Urinary bladder (tissue), 4 donors: ENCODE results near the gene CFAP299. TPM values are rescaled to one million over a fixed set of nuclear protein-coding genes. Genes with fewer than 3 reads are reported as not detected.

Experiments
- DNase-seq: peaks from one replicate; pipeline ENCODE4 v3.0.0-alpha.2; 2015; ENCODE audit errors: extremely low spot score
- H3K27ac ChIP-seq: one replicate; pipeline ENCODE4 v1.5.1; 2013; ENCODE audit warnings: low read depth, mild to moderate bottlenecking, moderate library complexity
- H3K36me3 ChIP-seq: one replicate; pipeline ENCODE4 v1.6.1; 2013; ENCODE audit warnings: mild to moderate bottlenecking, moderate library complexity; ENCODE audit not compliant: insufficient read depth
- H3K4me1 ChIP-seq: one replicate; pipeline ENCODE4 v1.6.1; 2013; ENCODE audit warnings: mild to moderate bottlenecking, moderate library complexity; ENCODE audit not compliant: insufficient read depth
- H3K4me3 ChIP-seq: one replicate; pipeline ENCODE4 v1.5.1; 2013; ENCODE audit warnings: low read depth, low read length
- WGBS: extraction: QIAGEN DNeasy Blood & Tissue Kit; methylation state at CpG from one replicate; pipeline ENCODE4 v1.1.7; 2013; 5-methylcytosine and 5-hydroxymethylcytosine counted together
- polyA plus RNA-seq: library from polyadenylated mRNA; stranded (reverse); fragments of 200-250 nt; gene quantifications from one replicate; pipeline ENCODE4 v1.2.3, GENCODE V29; 2013
- total RNA-seq: library from RNA; depleted of rRNA; stranded (reverse); fragments of >200 nt; gene quantifications from one replicate; pipeline ENCODE4 v1.2.3, GENCODE V29; 2014
- donor health status: healthy with polysubstance abuse.
- donor health status: healthy.

Gene CFAP299
- total and polyA plus RNA-seq, 2 donors, result not detected

DNA sequence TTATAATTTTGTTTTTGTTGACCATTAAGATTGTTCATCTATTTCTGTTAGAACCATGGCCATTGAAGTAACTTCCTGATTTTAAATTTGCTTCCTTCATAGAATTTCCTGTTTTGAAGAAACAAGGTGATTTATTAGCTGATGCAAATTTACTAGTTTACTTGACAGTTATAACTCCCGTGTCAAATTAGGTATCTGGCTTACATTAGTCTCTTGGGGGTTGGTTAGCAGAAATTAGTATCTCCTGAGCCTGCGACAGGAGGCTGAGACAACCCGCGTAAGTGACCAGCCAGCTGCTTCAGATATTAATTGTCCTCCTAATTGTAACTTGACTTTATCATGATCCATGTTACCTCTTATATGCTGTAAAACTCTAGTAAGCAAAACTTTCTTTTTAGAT lies 154.3 kb downstream of the CFAP299 start:
- 62% methylated on average over 4 of the region's 4 CpGs for WGBS
- H3K27ac ChIP-seq, result no peak overlapping the region
- no peaks in the 10 kb centered on the region for H3K4me1 ChIP-seq
- no peak overlapping the region for H3K4me3 ChIP-seq
- no peak for DNase-seq
- H3K36me3 ChIP-seq, result no peaks in the 10 kb centered on the region

DNA sequence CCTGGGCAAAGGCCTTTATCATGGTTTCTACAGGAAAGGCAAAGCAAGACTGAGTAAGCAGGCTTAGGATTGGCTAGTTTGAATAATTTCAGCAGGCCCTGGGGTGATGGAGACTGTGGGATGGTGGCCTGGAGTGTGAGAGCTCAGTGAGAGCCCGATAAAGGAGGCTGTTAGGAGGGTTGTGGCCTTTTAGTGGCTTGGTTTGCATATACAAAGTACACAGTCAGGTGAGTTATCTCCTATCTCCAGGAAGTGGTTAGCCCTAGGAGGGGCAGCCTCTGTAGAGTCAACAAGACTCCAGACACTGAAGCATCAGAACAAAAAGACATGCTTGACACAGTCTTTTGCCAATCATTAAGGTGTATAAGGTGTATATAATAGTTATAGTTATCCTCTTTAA lies 157.2 kb downstream of the CFAP299 start:
- 76% methylated on average over 1 of the region's 1 CpG for WGBS
- Histone ChIP-seq H3K36me3 (no peaks in the 10 kb centered on the region), H3K27ac (no peak overlapping the region), H3K4me1 (no peaks in the 10 kb centered on the region), H3K4me3 (no peak overlapping the region)
- DNase-seq, result no peak

DNA sequence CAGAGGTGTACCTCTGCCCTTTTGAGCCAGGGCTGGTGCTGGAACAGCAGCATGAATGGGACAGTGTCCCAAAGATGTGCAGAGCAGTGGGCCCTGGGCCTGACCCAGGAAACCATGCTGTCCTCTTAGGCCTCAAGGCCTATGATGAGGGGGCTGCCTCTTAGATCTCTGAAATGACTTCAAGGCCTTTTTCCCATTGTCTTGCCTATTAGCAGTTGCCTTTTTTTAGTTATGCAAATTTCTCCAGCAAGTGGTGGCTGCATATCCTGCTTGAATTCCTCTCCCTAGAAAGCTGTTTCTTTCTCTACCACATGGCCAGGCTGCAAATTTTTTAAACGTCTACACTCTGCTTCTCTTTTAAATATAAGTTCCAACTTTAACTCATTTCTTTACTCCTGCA lies 160.3 kb downstream of the CFAP299 start:
- 61% methylated on average over 1 of the region's 1 CpG for WGBS
- Histone ChIP-seq H3K27ac (no peak overlapping the region), H3K4me3 (no peak overlapping the region), H3K36me3 (no peaks in the 10 kb centered on the region), H3K4me1 (no peaks in the 10 kb centered on the region)
- no peak for DNase-seq

DNA sequence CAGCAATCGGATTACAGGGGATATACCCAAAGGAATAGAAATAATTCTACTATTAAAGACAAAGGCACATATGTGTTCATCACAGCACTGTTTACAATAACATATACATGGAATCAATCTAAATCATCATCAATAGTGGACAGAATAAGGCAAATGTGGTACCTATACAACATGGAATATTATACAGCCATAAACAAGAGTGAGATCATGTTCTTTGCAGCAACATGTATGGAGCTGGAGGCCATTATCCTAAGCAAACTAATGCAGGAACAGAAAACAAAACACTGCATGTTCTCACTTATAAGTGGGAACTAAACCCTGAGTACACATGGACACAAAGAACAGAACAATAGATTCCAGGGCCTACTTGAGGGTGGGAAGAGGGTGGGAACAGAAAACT lies 163.2 kb downstream of the CFAP299 start:
- Histone ChIP-seq H3K4me1 (no peaks in the 10 kb centered on the region), H3K4me3 (no peak overlapping the region), H3K36me3 (no peaks in the 10 kb centered on the region), H3K27ac (no peak overlapping the region)
- no peak for DNase-seq
- WGBS, result 85% methylated on average over 1 of the region's 1 CpG

DNA sequence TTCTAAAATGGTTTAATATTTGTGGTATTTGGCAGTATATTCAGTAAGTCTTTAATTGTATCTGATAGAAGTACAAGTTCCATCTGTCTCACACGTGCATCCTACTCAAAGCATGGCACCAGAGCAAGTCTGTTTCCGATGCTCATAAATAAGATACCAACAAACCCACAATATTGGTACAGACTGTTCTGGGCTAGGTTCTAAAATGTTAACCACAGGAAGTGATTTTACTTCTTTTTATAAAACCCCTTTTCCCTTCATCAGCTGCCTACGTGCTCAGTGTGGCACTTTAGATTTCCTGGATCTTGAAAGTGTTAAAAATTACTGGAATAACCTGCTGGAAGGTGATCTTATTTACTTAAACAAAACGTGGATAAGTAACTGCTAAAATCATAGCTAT lies 165.1 kb downstream of the CFAP299 start:
- H3K27ac ChIP-seq, result no peak overlapping the region
- 36% methylated on average over 4 of the region's 4 CpGs for WGBS
- H3K36me3 ChIP-seq, result no peaks in the 10 kb centered on the region
- no peak overlapping the region for H3K4me3 ChIP-seq
- no peak for DNase-seq
- H3K4me1 ChIP-seq, result no peaks in the 10 kb centered on the region

DNA sequence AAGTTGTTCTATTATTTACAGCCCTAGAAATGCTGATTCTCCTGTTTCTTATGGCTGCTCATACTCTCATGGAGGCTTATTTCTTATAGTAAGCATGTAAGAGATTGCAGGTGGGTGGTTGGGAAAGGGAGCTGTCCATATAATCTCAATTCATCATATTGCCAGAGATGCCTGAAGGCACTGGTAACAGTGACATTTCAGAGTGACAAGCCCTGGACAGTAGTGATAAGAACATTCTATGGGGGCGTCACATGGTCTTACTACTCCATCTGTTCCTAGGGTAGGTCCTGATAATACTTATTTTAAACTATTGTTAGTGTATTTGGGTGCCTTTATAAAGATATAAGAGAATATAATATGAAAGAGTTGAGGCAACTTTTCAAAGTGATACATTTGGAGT lies 171.5 kb downstream of the CFAP299 start:
- Histone ChIP-seq H3K4me3 (no peak overlapping the region), H3K27ac (no peak overlapping the region), H3K36me3 (no peaks in the 10 kb centered on the region), H3K4me1 (no peaks in the 10 kb centered on the region)
- 43% methylated on average over 1 of the region's 1 CpG for WGBS
- no peak for DNase-seq

DNA sequence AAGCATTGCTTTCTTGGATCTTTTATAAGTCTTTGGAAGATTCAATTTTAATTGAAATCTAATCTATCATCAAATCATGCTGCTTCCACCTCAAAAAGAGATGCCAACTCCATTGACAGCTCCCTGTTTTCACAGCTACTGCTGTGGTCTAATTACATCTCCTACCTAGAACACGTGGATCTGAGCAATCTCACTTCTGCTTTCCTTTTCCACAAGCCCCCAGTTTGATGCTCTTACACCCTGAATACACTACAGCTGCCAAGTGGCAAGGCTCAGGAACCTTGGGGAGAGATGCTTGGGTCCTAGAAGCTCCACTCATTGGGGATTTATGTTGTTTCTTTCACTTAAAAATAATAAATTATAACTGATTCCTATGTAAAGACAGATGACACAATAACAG lies 172.0 kb downstream of the CFAP299 start:
- no peak for DNase-seq
- H3K4me1 ChIP-seq, result no peaks in the 10 kb centered on the region
- no peaks in the 10 kb centered on the region for H3K36me3 ChIP-seq
- H3K4me3 ChIP-seq, result no peak overlapping the region
- H3K27ac ChIP-seq, result no peak overlapping the region
- 63% methylated on average over 1 of the region's 1 CpG for WGBS

DNA sequence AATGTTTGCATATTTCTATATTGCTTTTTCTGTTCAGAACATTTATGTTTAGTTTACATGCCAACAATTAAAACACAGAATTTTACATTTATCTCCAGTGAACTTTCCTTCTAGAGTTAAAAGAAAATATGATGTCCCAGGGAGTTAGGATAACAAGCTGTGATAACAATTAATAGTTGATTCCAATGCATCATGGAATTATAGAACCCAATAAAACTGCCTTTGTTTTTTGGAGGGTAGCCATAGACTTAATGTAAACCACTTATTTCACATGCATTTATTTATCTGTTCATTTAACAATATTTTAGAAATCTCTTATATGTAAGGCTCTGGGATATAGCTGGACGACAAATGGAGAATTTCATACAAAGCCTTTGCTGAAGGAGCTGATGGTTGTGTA lies 180.0 kb downstream of the CFAP299 start:
- no peak for DNase-seq
- WGBS, result 45% methylated on average over 1 of the region's 1 CpG
- Histone ChIP-seq H3K4me1 (no peaks in the 10 kb centered on the region), H3K4me3 (no peak overlapping the region), H3K27ac (no peak overlapping the region), H3K36me3 (no peaks in the 10 kb centered on the region)

DNA sequence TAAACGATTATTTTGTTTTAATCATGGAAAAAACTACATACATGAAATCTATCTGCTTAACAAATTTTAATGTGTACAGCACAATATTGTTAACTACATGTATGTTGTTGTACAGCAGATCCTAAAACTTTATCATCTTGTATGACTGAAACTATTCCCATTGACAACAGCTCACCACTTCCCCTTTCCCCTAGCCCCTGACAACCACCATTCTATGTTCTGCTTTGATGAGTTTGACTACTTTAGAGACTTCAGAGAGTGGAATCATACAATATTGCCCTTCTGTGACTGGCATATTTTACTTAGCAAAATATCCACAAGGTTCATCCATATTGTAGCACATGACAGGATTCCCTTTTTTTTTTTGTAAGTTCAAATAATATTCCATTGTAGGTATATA lies 185.9 kb downstream of the CFAP299 start:
- Histone ChIP-seq H3K27ac (no peak overlapping the region), H3K4me3 (no peak overlapping the region), H3K36me3 (no peaks in the 10 kb centered on the region), H3K4me1 (no peaks in the 10 kb centered on the region)
- 91% methylated on average over 1 of the region's 1 CpG for WGBS
- DNase-seq, result no peak

DNA sequence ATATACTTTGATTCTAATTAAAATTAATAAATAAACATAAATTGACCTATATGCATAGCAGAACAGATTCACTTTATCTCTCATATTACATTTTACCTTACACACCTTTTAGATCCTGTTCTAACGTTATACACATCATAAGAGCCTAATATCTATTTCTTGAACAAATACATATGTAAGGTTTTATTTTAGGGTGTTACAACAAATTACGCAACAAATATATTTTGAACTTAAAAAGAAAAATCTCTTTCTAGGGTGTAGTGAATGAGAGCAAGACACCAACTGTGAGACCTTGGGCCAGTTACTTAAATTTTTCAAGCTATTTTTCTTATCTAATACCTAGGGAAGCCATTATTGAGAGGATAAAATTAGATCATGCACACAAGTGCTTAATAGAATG lies 191.2 kb downstream of the CFAP299 start:
- Histone ChIP-seq H3K4me1 (no peaks in the 10 kb centered on the region), H3K27ac (no peak overlapping the region)
- WGBS, result 90% methylated on average over 2 of the region's 2 CpGs

DNA sequence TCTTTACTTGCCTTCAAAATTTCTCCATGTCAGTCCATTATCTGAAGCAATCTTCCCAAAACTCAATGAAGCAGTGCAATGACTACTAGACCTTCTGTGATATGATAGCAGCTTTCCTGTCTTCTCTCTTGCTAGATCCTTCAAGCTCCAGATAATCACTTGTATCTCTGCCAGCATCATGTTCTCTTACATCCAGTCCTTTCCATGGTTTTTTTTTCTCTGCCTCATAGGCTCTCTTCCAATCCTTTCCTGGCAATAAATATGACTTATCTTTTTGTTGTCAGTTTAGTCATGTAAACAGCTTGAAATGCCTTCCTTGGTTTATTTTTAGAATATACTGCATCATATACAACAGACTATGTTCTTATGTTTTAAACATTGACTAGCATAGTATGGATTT lies 193.5 kb downstream of the CFAP299 start:
- no peak for DNase-seq
- Histone ChIP-seq H3K36me3 (no peaks in the 10 kb centered on the region), H3K27ac (no peak overlapping the region), H3K4me3 (no peak overlapping the region), H3K4me1 (no peaks in the 10 kb centered on the region)

More for the DNA sequence above, 191.2 kb downstream of the CFAP299 start:
- Histone ChIP-seq H3K36me3 (no peaks in the 10 kb centered on the region), H3K4me3 (no peak overlapping the region)
- no peak for DNase-seq

DNA sequence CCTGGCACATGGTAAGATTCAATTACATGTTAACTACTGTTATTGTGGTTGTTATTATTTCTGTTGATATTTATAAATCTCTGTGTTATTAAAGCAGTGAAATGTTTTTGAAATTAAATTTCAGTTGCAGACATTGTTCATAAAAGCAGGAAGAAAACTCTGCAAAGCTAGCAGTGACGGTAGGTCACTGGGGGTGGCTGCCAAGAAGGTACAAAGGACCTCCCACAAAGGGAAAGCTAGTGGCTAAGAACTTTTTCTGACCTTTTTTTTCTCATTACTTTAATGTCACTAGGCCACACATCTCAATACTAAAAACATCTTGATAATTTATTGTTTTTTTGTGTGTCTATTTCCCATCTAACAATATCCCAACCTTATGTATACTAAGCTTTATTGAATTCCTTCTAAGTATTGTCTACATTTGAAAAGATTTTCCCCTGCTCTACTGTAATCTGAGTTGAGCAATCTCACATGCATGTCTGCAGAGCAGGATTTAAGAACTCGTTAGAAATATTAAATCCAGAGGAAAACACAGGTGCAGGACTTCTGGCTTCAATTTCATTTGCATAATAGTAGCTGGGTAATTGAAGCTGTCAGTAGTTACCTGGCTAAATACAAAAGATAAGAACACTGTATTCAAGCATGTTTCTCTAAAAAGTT lies 197.3 kb downstream of the CFAP299 start:
- DNase-seq, result no peak
- no peak overlapping the region for H3K27ac ChIP-seq
- 36% methylated on average over 2 of the region's 2 CpGs for WGBS
- no peak overlapping the region for H3K4me3 ChIP-seq
- H3K36me3 ChIP-seq, result no peaks in the 10 kb centered on the region
- no peaks in the 10 kb centered on the region for H3K4me1 ChIP-seq

DNA sequence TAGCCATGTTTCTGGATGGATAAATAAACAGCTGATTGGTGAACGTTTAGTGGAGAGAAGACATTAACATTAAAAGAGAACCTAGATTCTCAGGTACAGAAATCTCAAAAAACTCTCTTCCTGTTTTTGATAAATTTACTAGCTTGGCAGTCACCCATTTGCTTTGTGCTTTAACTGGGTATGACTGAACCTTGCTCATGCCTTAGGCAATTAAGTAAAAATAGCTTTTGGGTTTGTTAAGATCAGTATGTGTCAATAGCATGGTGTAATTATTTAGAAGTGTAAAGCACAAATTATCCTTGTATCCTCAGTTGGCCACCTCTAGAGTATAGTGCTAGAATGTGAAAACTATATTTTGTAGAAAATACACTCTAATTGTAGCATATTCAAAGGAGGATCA lies 200.0 kb downstream of the CFAP299 start:
- no peaks in the 10 kb centered on the region for H3K4me1 ChIP-seq
- 47% methylated on average over 1 of the region's 1 CpG for WGBS
- no peak overlapping the region for H3K27ac ChIP-seq
- no peaks in the 10 kb centered on the region for H3K36me3 ChIP-seq
- no peak overlapping the region for H3K4me3 ChIP-seq
- no peak for DNase-seq

DNA sequence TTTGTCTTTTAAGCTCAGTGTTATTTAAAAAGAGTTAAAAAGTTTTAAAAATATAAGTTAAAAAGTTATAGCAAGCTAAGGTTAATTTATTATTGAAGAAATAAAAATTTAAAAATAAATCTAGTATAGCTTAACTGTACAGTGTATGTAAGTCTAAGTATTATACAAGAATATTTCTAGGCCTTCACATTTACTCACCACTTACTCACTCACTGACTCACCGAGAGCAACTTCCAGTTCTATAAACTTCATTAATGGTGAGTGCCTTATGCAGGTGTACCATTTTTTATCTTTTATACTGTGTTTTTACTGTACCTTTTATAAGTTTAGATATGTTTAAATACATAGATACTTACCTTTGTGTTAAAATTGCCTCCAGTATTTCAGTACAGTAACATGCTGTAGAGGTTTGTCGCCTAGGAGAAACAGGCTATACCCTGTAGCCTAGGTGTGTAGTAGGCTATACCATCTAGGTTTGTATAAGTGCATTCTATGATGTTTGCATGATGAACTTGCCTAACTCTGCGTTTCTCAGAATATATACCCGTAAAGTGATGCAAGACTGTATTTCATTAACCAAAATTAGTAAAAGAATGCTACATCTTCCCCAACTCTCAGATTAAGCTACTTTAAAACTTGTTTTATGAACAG lies 202.9 kb downstream of the CFAP299 start:
- no peaks in the 10 kb centered on the region for H3K4me1 ChIP-seq
- WGBS, result 96% methylated on average over 4 of the region's 4 CpGs
- no peak for DNase-seq
- no peak overlapping the region for H3K4me3 ChIP-seq
- no peak overlapping the region for H3K27ac ChIP-seq
- no peaks in the 10 kb centered on the region for H3K36me3 ChIP-seq
